Activated CD4-positive, alpha-beta T cell treated with anti-CD3 and anti-CD28 coated beads, Interleukin-2, amount 10 ng/mL, durations not matched to agents 24 days and 14 days (primary cell): ENCODE data around the gene NHEJ1. TPM values are rescaled to one million over a fixed set of nuclear protein-coding genes. Genes with fewer than 3 reads are reported as not detected.

ENCODE experiments used
- DNase-seq: peaks from one replicate; pipeline ENCODE4 v3.0.0; 2022
- H3K27ac Mint-ChIP-seq: one replicate; pipeline ENCODE4 v1.8.0; 2022; ENCODE audit warnings: mild to moderate bottlenecking, mixed read lengths
- H3K27me3 Mint-ChIP-seq: one replicate; pipeline ENCODE4 v1.8.0; 2022; ENCODE audit warnings: mixed read lengths
- H3K36me3 Mint-ChIP-seq: one replicate; pipeline ENCODE4 v1.8.0; 2022; ENCODE audit warnings: low read depth, mild to moderate bottlenecking, mixed read lengths
- H3K4me1 Mint-ChIP-seq: one replicate; pipeline ENCODE4 v1.8.0; 2021; ENCODE audit warnings: mixed read lengths
- H3K4me3 Mint-ChIP-seq: one replicate; pipeline ENCODE4 v1.8.0; 2022; ENCODE audit warnings: mild to moderate bottlenecking, moderate library complexity, mixed read lengths
- H3K9me3 Mint-ChIP-seq: one replicate; pipeline ENCODE4 v1.8.0; 2021; ENCODE audit warnings: mixed read lengths
- intact Hi-C: fragments of 100-400 bp; cut with micrococcal nuclease; formaldehyde crosslinking; loops from one replicate; pipeline ENCODE4 v1.15.1; 2023
- total RNA-seq: library from RNA; stranded (reverse); gene quantifications from 2 replicates; pipeline ENCODE4 v1.2.3, GENCODE V29; 2022

The NHEJ1 gene
- total RNA-seq, 1 donor from 2014 or later, result 22.8 TPM

DNA sequence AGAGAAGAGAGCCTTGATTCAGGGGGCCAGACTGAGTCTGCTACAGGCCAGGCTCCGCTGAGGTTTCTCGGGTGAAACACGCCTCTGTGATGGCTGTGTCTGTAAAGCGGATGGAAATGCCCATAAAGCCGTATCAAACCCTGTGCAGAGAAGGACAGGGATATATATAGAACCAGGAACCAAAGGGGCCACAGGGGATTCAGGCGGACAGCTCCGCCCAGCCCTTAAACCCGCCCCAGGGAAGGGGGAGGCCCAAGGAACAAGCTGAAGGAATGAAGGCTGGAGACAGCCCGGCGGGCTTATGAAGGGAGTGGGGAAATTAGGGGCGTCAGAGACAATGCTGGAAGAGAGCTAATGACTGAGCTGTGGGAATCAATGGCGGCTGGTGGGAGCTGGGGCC is 42.1 kb downstream of the NHEJ1 start:
- Mint-ChIP-seq H3K36me3 (no peaks in the 10 kb centered on the region), H3K4me3 (no peak overlapping the region), H3K4me1 (no peaks in the 10 kb centered on the region), H3K27ac (no peak overlapping the region), H3K9me3 (no peaks in the 10 kb centered on the region), H3K27me3 (no peaks in the 10 kb centered on the region)
- DNase-seq, result no peak
- intact Hi-C loops, result loop anchor here (2.0 kb wide), 1 partner anchor 36 kb away; no protein-coding TSS in a partner anchor

DNA sequence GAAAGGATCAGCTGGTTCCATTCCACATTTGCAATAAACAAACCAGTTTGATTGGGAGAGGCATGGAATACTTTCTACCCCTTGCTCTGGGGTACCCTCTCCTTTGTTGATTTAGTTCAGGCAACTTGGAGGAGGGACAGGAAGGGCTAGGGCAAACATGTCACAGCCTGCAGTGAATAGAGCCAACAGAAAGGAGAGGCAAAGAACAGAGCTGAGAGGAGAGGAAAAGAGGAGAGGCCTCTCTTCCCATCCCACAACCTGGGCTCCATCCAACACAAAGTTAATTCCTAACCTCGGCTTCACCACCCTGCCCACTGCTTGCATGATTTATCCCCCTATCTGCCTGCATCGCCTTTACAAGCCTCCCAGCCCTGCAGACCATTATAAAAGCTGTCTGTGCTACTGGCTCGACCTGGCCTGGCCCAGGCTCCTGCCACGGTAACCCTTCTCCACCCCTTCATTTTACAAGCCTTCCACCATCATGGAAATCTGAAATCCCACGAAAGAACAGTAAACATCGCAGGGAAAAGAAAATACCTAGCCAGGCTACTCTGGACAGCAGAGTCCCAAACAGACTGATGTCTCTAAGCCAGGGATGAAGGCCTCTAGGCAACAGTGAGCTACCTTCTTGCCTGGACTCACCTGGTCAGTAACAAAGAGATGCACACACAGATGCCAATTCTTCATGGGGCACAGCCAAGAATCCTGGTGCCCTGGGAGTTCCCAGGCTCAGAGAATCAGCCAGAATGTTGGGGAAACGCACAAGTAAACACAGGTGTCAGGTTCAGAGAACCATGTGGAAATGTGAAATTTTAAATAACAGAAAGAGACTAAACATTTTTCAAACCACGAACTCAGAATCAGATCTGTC is 43.6 kb downstream of the NHEJ1 start:
- no peaks in the 10 kb centered on the region for H3K36me3 Mint-ChIP-seq
- intact Hi-C loops, result no loop called here
- no peak overlapping the region for H3K27ac Mint-ChIP-seq
- H3K9me3 Mint-ChIP-seq, result no peaks in the 10 kb centered on the region
- no peak overlapping the region for H3K4me3 Mint-ChIP-seq
- peaks cover 4% of the 10 kb centered on the region for H3K4me1 Mint-ChIP-seq
- DNase-seq, result no peak
- no peaks in the 10 kb centered on the region for H3K27me3 Mint-ChIP-seq

DNA sequence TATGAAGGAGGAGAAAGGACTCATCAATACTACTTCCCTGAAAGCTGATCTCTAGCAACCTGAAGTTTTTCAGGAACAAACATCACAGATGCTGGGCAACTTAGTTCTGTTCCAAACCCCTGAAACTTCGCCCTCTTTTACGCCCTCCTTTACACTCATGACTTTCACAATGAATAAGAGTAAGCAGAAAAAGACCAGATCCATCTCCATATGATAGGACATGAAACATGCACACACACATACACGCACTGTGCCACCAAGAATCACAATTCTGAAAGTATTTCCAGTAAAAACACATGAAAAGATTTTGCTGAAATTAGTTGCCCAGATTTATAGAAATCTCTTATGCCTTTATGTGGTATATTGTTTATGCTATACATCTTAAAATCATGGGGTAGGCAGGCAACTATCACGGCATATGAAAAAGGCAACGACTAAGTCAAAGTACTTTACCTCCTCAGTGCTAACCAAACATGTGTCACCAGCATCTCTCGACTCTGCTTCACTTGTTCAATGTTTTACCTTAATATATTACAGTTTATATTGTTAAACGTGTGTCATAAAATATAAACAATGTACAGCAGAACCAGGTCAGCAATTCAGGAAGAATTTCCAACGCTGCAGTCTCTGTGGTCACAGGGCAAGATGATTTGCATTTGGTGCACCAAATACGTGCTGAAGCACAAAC is 47.8 kb downstream of the NHEJ1 start:
- Mint-ChIP-seq H3K9me3 (no peaks in the 10 kb centered on the region), H3K27ac (no peak overlapping the region), H3K27me3 (no peaks in the 10 kb centered on the region), H3K4me1 (peaks cover 12% of the 10 kb centered on the region), H3K4me3 (no peak overlapping the region), H3K36me3 (no peaks in the 10 kb centered on the region)
- intact Hi-C loops, result no loop called here
- no peak for DNase-seq

DNA sequence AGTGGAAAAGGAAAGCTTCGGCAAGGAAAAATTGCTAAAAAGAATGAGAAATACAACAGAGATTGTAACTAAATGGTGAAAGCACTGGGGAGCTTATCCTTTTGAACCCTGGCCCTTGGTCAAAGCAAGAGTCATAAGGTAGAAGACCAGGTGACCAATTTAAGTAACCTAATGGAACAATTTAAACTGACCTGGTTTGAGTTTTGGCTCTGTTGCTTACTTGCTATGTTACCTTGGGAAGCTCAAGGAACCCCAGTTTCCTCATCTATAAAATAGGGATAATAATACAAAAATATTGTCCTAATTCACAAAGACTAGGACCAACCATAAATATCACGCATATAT is 48.6 kb downstream of the NHEJ1 start:
- DNase-seq, result no peak
- H3K4me3 Mint-ChIP-seq, result no peak overlapping the region
- intact Hi-C loops, result no loop called here
- H3K36me3 Mint-ChIP-seq, result no peaks in the 10 kb centered on the region
- no peaks in the 10 kb centered on the region for H3K27me3 Mint-ChIP-seq
- H3K9me3 Mint-ChIP-seq, result no peaks in the 10 kb centered on the region
- H3K4me1 Mint-ChIP-seq, result peaks cover 12% of the 10 kb centered on the region
- no peak overlapping the region for H3K27ac Mint-ChIP-seq

DNA sequence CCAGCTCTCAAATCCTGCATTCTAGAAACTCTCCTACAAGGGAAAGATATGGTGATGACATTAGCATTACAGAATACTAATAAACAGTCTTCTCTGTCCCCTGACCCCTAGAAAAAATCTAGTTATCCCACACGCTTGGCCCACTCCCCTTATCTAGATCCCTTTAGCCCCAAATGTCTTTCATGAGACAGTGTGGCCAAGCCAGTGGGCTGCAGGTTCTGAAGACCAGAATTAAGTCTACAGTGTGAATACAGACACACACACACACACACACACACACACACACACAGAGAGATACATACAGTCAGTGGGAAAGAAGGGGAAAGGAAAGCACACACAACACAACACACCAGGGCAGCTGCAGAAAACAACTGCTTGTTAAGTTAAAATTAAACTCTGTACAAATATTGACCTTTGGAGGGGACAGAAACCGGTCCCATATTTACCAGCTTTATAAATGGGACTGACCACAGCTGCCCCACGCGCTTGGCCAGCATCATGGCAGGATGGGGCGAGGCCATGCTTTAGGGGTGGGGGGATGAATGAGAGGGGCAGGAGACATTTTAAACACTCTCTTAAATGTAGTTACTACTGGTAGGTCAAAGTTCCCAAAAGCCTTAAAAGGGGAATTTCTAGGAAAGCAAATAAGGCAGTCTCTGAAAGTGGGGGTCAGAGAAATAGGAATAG is 49.1 kb downstream of the NHEJ1 start:
- no peaks in the 10 kb centered on the region for H3K36me3 Mint-ChIP-seq
- no peak overlapping the region for H3K27ac Mint-ChIP-seq
- no peak overlapping the region for H3K4me3 Mint-ChIP-seq
- no peaks in the 10 kb centered on the region for H3K9me3 Mint-ChIP-seq
- peaks cover 12% of the 10 kb centered on the region for H3K4me1 Mint-ChIP-seq
- no peak for DNase-seq
- intact Hi-C loops, result no loop called here
- H3K27me3 Mint-ChIP-seq, result no peaks in the 10 kb centered on the region

DNA sequence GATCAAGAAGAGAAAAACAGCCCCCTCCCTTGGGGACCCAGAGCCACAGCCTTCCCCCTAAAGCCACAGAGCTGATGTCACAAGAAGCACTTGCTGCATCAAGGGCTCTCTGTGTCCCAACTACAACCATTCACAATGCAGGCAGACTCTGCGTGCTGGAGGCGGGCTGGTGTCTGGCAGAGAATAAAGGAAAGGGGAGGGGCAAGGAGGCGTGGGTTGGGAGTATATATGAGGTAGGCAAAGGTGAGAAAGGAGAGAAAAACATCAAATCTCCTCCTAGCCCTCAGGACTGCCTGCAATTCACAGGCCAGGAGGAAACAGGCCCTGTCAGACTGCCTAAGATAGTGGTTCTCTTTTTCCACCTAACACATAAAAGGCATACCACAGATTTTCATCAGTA is 51.1 kb downstream of the NHEJ1 start:
- Mint-ChIP-seq H3K4me3 (no peak overlapping the region), H3K9me3 (no peaks in the 10 kb centered on the region), H3K27me3 (no peaks in the 10 kb centered on the region), H3K4me1 (peaks cover 19% of the 10 kb centered on the region), H3K27ac (no peak overlapping the region), H3K36me3 (no peaks in the 10 kb centered on the region)
- intact Hi-C loops, result no loop called here
- DNase-seq, result peak; percentile 63

DNA sequence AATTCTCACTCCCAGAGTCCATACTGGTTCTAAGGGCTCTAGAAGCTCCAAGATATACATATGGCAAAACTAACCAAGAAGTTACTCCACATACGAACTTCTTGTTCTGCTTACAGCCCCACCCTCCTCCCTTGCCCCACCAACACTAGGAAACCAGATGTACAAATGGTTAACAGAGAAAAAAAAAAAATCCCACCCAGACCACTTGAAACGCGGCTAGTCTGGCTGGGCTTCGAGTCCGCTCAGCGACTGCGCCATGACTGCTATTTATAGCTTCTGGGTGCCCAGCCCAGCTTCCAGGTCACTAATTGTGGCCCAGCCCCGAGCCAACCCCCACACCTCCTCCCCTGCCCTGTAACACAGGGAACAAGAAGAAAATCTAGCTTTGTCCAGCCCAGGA is 52.9 kb downstream of the NHEJ1 start:
- H3K36me3 Mint-ChIP-seq, result no peaks in the 10 kb centered on the region
- H3K27ac Mint-ChIP-seq, result no peak overlapping the region
- H3K27me3 Mint-ChIP-seq, result no peaks in the 10 kb centered on the region
- DNase-seq, result no peak
- no peak overlapping the region for H3K4me3 Mint-ChIP-seq
- H3K9me3 Mint-ChIP-seq, result no peaks in the 10 kb centered on the region
- H3K4me1 Mint-ChIP-seq, result peaks cover 24% of the 10 kb centered on the region
- intact Hi-C loops, result no loop called here

DNA sequence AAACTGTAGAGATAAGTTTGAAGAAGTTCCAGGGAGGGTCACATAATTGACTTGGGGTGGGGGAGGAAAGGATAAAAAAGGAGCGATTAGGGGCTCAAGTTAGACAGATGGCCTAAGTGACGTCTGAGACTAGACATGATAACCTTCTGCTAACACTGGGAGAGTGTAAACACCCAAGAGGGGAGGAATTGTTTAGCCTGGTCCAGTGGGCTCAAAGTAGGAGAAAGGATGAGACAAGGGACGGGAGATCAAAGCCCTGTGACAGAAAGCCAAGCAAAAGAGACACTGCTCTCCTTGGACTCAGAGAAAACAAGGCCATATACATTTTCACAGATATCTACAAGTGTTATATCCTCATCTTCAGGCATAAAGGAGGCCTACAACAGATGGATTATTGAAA is 54.4 kb downstream of the NHEJ1 start:
- peaks cover 20% of the 10 kb centered on the region for H3K4me1 Mint-ChIP-seq
- H3K4me3 Mint-ChIP-seq, result no peak overlapping the region
- no peaks in the 10 kb centered on the region for H3K36me3 Mint-ChIP-seq
- no peaks in the 10 kb centered on the region for H3K9me3 Mint-ChIP-seq
- no peak for DNase-seq
- no peak overlapping the region for H3K27ac Mint-ChIP-seq
- no peaks in the 10 kb centered on the region for H3K27me3 Mint-ChIP-seq
- intact Hi-C loops, result no loop called here

DNA sequence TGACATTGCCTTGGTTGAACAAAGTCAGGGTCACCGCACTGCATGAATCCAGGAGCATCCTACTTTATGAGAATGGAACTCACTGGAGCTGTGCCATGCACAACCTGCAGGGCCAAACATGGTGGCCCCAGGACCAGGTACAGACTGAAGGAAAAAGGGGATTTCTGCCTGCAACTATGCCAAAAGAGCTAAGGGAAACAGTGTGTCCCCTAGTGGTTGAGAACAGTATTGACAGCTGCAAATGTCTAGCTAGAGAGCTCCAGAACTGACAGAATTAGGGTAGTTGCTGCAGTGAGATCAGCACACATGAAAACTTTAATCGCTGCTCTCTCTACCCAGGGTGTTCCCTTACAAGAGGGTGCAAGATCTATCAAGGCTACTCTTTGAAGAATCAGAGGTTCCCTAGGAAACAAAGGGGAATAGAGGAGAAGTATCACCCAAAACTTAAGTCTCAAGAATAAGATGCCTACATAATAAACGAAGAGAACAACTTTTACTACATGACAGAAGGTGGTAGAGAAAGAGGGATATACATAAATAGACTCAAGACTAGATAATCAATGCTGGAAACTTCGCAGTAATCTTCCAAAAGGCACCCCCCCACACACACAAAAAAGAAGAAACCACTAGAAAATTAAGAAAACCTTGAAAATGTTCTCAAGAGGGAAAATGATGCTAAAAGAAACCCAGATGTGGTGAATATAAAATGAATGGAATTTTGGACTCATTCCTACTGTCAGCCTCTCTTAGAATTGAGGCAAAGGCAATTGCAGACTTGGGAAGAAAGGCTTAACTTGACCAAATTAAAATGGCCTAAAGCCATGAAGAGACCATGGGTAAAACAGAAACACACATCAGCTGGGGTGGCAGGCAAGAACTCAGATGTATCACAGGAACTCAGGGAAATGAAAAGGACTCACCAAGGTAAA is 56.2 kb downstream of the NHEJ1 start:
- Mint-ChIP-seq H3K4me1 (peaks cover 15% of the 10 kb centered on the region), H3K4me3 (peak overlapping the region; percentile 7), H3K27me3 (no peaks in the 10 kb centered on the region), H3K9me3 (no peaks in the 10 kb centered on the region), H3K27ac (peak overlapping the region; percentile 26), H3K36me3 (no peaks in the 10 kb centered on the region)
- intact Hi-C loops, result loop anchor here (5.0 kb wide), 1 partner anchor 47 kb away; no protein-coding TSS in a partner anchor
- DNase-seq, result peak; percentile 74

DNA sequence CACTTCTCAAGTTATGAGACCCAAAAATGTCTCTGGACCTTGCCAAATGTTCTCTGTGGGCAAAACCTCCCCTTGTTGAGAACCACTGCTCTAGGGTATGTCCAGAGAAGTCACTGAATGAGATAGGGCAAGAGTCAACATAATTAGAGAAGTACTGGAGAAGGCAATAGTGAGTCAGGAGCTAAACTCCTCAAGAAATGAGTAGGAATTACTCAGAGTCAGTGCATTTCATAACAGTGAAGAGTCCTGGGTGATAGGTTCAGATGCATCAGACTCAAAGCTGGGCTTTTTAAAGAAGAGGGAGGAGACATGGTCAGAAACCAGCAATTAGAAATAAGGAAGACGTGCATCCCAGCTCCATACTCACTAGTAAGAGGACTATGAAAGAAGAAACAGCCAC is 61.3 kb downstream of the NHEJ1 start:
- Mint-ChIP-seq H3K36me3 (no peaks in the 10 kb centered on the region), H3K27ac (no peak overlapping the region), H3K4me1 (peaks cover 4% of the 10 kb centered on the region), H3K27me3 (no peaks in the 10 kb centered on the region), H3K9me3 (no peaks in the 10 kb centered on the region), H3K4me3 (no peak overlapping the region)
- DNase-seq, result no peak
- intact Hi-C loops, result no loop called here

DNA sequence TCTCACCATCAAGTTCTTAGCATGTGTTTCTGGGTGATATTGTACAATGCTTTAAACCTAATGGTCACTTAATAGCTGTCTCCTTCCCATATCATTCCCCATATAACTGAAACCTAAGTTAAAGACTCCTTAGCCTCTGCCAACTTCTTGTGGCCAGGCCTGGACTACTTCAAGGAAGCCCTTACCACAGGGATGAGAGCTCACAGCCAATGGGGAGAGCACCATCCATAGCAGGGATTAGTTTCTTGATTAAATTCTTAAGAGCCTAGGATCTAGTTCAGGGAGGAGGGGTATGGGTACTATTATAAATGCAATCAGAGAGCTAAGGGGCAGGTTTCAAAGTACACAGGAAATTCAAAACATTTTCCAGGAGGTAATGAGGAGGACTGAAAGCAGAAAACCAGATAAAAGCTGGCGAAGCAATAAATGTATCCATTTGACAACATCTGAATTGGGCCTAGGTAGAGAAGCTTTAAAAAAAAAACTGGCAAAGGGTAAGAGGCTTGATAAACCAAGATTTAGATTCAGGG is 65.1 kb downstream of the NHEJ1 start:
- DNase-seq, result no peak
- intact Hi-C loops, result no loop called here
- Mint-ChIP-seq H3K27me3 (no peaks in the 10 kb centered on the region), H3K4me3 (no peak overlapping the region), H3K27ac (no peak overlapping the region), H3K4me1 (no peaks in the 10 kb centered on the region), H3K36me3 (no peaks in the 10 kb centered on the region), H3K9me3 (no peaks in the 10 kb centered on the region)

DNA sequence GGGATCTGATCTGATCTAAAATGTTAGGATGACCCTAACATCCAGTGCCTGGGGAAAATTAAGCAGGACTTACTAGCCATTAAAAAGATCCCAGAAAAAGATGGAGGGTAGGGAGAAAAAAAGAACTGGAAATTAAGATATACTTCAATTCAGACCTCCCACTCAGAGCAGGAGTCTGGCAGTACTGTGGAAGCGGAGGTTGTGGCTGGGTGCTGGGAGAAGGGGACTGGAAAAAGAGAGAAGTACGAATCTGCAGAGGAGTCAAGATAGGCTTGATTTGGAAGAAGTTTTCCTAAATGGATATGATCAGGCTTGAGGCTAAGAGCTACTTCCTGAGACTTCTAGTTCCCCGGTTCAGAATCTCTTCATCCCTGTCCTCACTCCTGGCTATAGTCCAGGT is 66.4 kb downstream of the NHEJ1 start:
- intact Hi-C loops, result no loop called here
- Mint-ChIP-seq H3K4me3 (no peak overlapping the region), H3K36me3 (no peaks in the 10 kb centered on the region), H3K9me3 (no peaks in the 10 kb centered on the region), H3K27ac (no peak overlapping the region), H3K4me1 (no peaks in the 10 kb centered on the region), H3K27me3 (no peaks in the 10 kb centered on the region)
- no peak for DNase-seq
